H9 (cell line): ENCODE results near the gene PDZRN4. TPM values are rescaled to one million over a fixed set of nuclear protein-coding genes. Genes with fewer than 3 reads are reported as not detected.

Experiments
- DNase-seq: peaks from one replicate; pipeline ENCODE4 v3.0.0-alpha.2; 2017
- H2AFZ ChIP-seq: one replicate; pipeline ENCODE4 v1.6.1; 2013; ENCODE audit warnings: mild to moderate bottlenecking, low read length, control low read depth, moderate library complexity
- H2AK5ac ChIP-seq: 2 replicates; pipeline ENCODE4 v1.6.1; 2013; ENCODE audit warnings: low read length, control low read depth, mixed read lengths; ENCODE audit not compliant: insufficient read length
- H2BK120ac ChIP-seq: one replicate; pipeline ENCODE4 v1.6.1; 2013; ENCODE audit warnings: low read depth, mild to moderate bottlenecking, low read length, control low read depth, inconsistent platforms; ENCODE audit not compliant: poor library complexity, severe bottlenecking
- H2BK12ac ChIP-seq: 2 replicates; pipeline ENCODE4 v1.6.1; 2013; ENCODE audit warnings: low read length, control low read depth, mixed read lengths, low read depth; ENCODE audit not compliant: insufficient read length
- H2BK15ac ChIP-seq: 2 replicates; pipeline ENCODE4 v1.6.1; 2013; ENCODE audit warnings: low read depth, low read length, control low read depth
- H2BK20ac ChIP-seq: one replicate; pipeline ENCODE4 v1.6.1; 2013; ENCODE audit warnings: low read depth, mild to moderate bottlenecking, low read length, control low read depth, inconsistent platforms; ENCODE audit not compliant: poor library complexity, severe bottlenecking
- H2BK5ac ChIP-seq: 2 replicates; pipeline ENCODE4 v1.6.1; 2013; ENCODE audit warnings: low read length, control low read depth, mixed read lengths; ENCODE audit not compliant: insufficient read length
- H3K14ac ChIP-seq: 2 replicates; pipeline ENCODE4 v1.6.1; 2013; ENCODE audit warnings: low read length, control low read depth; ENCODE audit not compliant: insufficient read depth
- H3K18ac ChIP-seq: 2 replicates; pipeline ENCODE4 v1.6.1; 2013; ENCODE audit warnings: low read depth, mild to moderate bottlenecking, mixed read lengths, low read length, control low read depth; ENCODE audit not compliant: insufficient read length
- H3K23ac ChIP-seq: 2 replicates; pipeline ENCODE4 v1.6.1; 2013; ENCODE audit warnings: low read length, control low read depth, mixed read lengths, low read depth; ENCODE audit not compliant: insufficient read length
- H3K23me2 ChIP-seq: 2 replicates; pipeline ENCODE4 v1.6.1; 2013; ENCODE audit warnings: low read depth, mild to moderate bottlenecking, mixed read lengths, low read length, control low read depth; ENCODE audit not compliant: insufficient read length, poor library complexity, severe bottlenecking
- H3K27ac ChIP-seq: 2 replicates; pipeline ENCODE4 v1.5.1; 2013; ENCODE audit warnings: low read length, control low read depth, mixed read lengths, low read depth; ENCODE audit not compliant: insufficient read length
- H3K27me3 ChIP-seq: 2 replicates; pipeline ENCODE4 v1.6.1; 2013; ENCODE audit warnings: low read length, control low read depth, inconsistent platforms; ENCODE audit not compliant: insufficient read depth
- H3K4ac ChIP-seq: 2 replicates; pipeline ENCODE4 v1.6.1; 2013; ENCODE audit warnings: low read depth, mild to moderate bottlenecking, control low read depth, inconsistent platforms, low read length, moderate library complexity
- H3K4me1 ChIP-seq: 2 replicates; pipeline ENCODE4 v1.6.1; 2013; ENCODE audit warnings: low read length, control low read depth, inconsistent platforms; ENCODE audit not compliant: insufficient read depth
- H3K4me2 ChIP-seq: 2 replicates; pipeline ENCODE4 v1.6.1; 2013; ENCODE audit warnings: low read length, control low read depth, mixed read lengths; ENCODE audit not compliant: insufficient read length, insufficient read depth
- H3K56ac ChIP-seq: 2 replicates; pipeline ENCODE4 v1.6.1; 2013; ENCODE audit warnings: low read depth, mild to moderate bottlenecking, mixed read lengths, low read length, control low read depth; ENCODE audit not compliant: insufficient read length
- H3K79me1 ChIP-seq: 2 replicates; pipeline ENCODE4 v1.6.1; 2013; ENCODE audit warnings: low read depth, mild to moderate bottlenecking, moderate library complexity, low read length, control low read depth, inconsistent platforms; ENCODE audit not compliant: insufficient read depth, poor library complexity, severe bottlenecking
- H3K79me2 ChIP-seq: 2 replicates; pipeline ENCODE4 v1.6.1; 2013; ENCODE audit warnings: low read length, control low read depth, inconsistent platforms; ENCODE audit not compliant: insufficient read depth
- H3K9ac ChIP-seq: 2 replicates; pipeline ENCODE4 v1.6.1; 2013; ENCODE audit warnings: low read length, control low read depth, mixed read lengths; ENCODE audit not compliant: insufficient read length; ENCODE audit errors: extremely low read depth
- H3K9me3 ChIP-seq: one replicate; pipeline ENCODE4 v1.6.1; 2013; ENCODE audit warnings: low read depth, low read length, inconsistent platforms; ENCODE audit not compliant: control insufficient read depth
- H3T11ph ChIP-seq: one replicate; pipeline ENCODE4 v1.6.1; 2013; ENCODE audit warnings: mild to moderate bottlenecking, low read length, control low read depth, inconsistent platforms
- H4K20me1 ChIP-seq: one replicate; pipeline ENCODE4 v1.6.1; 2013; ENCODE audit not compliant: control insufficient read depth, insufficient read length, insufficient read depth
- H4K5ac ChIP-seq: 2 replicates; pipeline ENCODE4 v1.6.1; 2013; ENCODE audit warnings: low read depth, mild to moderate bottlenecking, mixed read lengths, low read length, control low read depth; ENCODE audit not compliant: insufficient read length
- H4K8ac ChIP-seq: replicated peaks from 2 replicates; pipeline ENCODE4 v1.6.1; 2013; ENCODE audit warnings: low read length, control low read depth, mixed read lengths, low read depth; ENCODE audit not compliant: insufficient read length
- H4K91ac ChIP-seq: 2 replicates; pipeline ENCODE4 v1.6.1; 2013; ENCODE audit warnings: low read depth, mild to moderate bottlenecking, moderate library complexity, mixed read lengths, low read length, control low read depth; ENCODE audit not compliant: insufficient read length
- H3K27ac Mint-ChIP-seq, 3 experiments: 2 replicates in 2 of 3; 3 replicates in 1 of 3; pipeline ENCODE4 v1.8.0; 2020 to 2021; ENCODE audit warnings: mixed read lengths in 3 of 3, mild to moderate bottlenecking in 1 of 3, moderate library complexity in 1 of 3
- H3K27me3 Mint-ChIP-seq: 2 replicates; pipeline ENCODE4 v1.8.0; 2021; ENCODE audit warnings: low read depth, mild to moderate bottlenecking, moderate library complexity, mixed read lengths
- H3K36me3 Mint-ChIP-seq, 3 experiments: 2 replicates in 2 of 3; 3 replicates in 1 of 3; pipeline ENCODE4 v1.8.0; 2020 to 2021; ENCODE audit warnings: low read depth in 3 of 3, mixed read lengths in 3 of 3; ENCODE audit not compliant: insufficient read depth in 1 of 3
- H3K4me1 Mint-ChIP-seq, 2 experiments: 2 replicates each; pipeline ENCODE4 v1.8.0; 2020; ENCODE audit warnings: mixed read lengths in 2 of 2
- H3K4me3 Mint-ChIP-seq, 2 experiments: 2 replicates in 1 of 2; 3 replicates in 1 of 2; pipeline ENCODE4 v1.8.0; 2020 to 2021; ENCODE audit warnings: mild to moderate bottlenecking in 2 of 2, mixed read lengths in 2 of 2, moderate library complexity in 1 of 2
- H3K9me3 Mint-ChIP-seq, 2 experiments: 2 replicates in 1 of 2; 3 replicates in 1 of 2; pipeline ENCODE4 v1.8.0; 2020; ENCODE audit warnings: mild to moderate bottlenecking in 2 of 2, mixed read lengths in 2 of 2, moderate library complexity in 1 of 2
- CTCF ChIP-seq: fragments of 200-600 bp; sonication (generic); conservative IDR thresholded peaks from 3 replicates; pipeline ENCODE4 v1.8.0; 2021; ENCODE audit warnings: antibody characterized with exemption, mild to moderate bottlenecking
- WGBS: extraction: QIAGEN DNeasy Blood & Tissue Kit; methylation state at CpG from one replicate; pipeline ENCODE4 v1.1.7; 2013; ENCODE audit warnings: missing lambda C conversion rate, low lambda C conversion rate, mixed read lengths; ENCODE audit not compliant: insufficient read length; ENCODE audit errors: extremely low coverage; 5-methylcytosine and 5-hydroxymethylcytosine counted together
- total RNA-seq: library from RNA; stranded (reverse); gene quantifications from 2 replicates; pipeline ENCODE4 v1.2.1, GENCODE V29; 2021

Gene PDZRN4
- total RNA-seq, 1 experiment from 2014 or later, result not detected

GRCh38 chr12:41167701-41168100 lies 20.4 kb upstream of the PDZRN4 start:
- Histone ChIP-seq H3K14ac (no peak overlapping the region), H3K79me2 (no peaks in the 10 kb centered on the region), H3K27me3 (no peaks in the 10 kb centered on the region), H4K8ac (no peak overlapping the region), H2BK12ac (no peak overlapping the region), H2BK5ac (no peak overlapping the region), H2BK120ac (no peak overlapping the region), H3K4ac (no peak overlapping the region), H3K4me2 (no peak overlapping the region), H2BK20ac (no peak overlapping the region), H3K27ac (no peak overlapping the region), H2BK15ac (no peak overlapping the region), H3K18ac (no peak overlapping the region), H3K79me1 (no peaks in the 10 kb centered on the region), H3K4me1 (no peaks in the 10 kb centered on the region), H4K5ac (no peak overlapping the region), H3K56ac (no peak overlapping the region), H3T11ph (no peak overlapping the region), H4K20me1 (no peaks in the 10 kb centered on the region), H2AK5ac (no peak overlapping the region), H3K23me2 (no peaks in the 10 kb centered on the region), H3K9me3 (no peaks in the 10 kb centered on the region), H2AFZ (no peak overlapping the region), H4K91ac (no peak overlapping the region), H3K9ac (no peak overlapping the region), H3K23ac (no peak overlapping the region)
- no peaks in the 10 kb centered on the region for H3K9me3 Mint-ChIP-seq
- no peak overlapping the region for H3K27ac Mint-ChIP-seq
- WGBS, result no CpG with 5 or more reads among the region's 1 CpG
- no peak for TF ChIP-seq CTCF
- no peak overlapping the region for H3K4me3 Mint-ChIP-seq
- H3K4me1 Mint-ChIP-seq, result no peaks in the 10 kb centered on the region
- no peaks in the 10 kb centered on the region for H3K36me3 Mint-ChIP-seq
- no peak for DNase-seq
- H3K27me3 Mint-ChIP-seq, result no peaks in the 10 kb centered on the region
